ENCODE data around the gene HERC4. TPM values are rescaled to one million over a fixed set of nuclear protein-coding genes. Genes with fewer than 3 reads are reported as not detected.

Gene HERC4
- polyA plus RNA-seq, 1 donor from 2014 or later, result 45.6 TPM

DNA sequence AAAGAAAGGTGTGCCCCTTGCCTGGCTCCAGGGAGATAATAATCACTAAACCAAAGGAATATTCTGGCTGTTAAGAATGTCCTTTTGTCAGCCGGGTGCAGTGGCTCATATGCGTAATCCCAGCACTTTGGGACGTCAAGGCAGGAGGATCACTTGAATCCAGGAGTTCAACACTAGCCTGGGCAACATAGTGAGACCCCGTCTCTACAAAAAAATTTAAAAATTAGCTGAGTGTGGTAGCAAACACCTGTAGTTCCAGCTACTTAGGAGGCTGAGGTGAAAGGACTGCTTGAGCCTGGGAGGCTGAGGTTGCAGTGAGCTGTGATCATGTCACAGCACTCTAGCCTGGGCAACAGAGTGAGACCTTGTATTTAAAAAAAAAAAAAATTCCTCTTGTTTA lies 74.1 kb downstream of the HERC4 start:
- no peak overlapping the region for H3K27ac ChIP-seq (ENCODE audit: low read length)
- H3K27me3 ChIP-seq (ENCODE audit: insufficient read depth, low read depth, low read length), result no peaks in the 10 kb centered on the region
- H3K9me2 ChIP-seq (ENCODE audit: insufficient read depth, low read length), result no peaks in the 10 kb centered on the region
- H3K9me3 ChIP-seq (ENCODE audit: low read length), result no peaks in the 10 kb centered on the region
- H3K9ac ChIP-seq (ENCODE audit: low read length), result no peak overlapping the region
- TF ChIP-seq, protein P1, sequence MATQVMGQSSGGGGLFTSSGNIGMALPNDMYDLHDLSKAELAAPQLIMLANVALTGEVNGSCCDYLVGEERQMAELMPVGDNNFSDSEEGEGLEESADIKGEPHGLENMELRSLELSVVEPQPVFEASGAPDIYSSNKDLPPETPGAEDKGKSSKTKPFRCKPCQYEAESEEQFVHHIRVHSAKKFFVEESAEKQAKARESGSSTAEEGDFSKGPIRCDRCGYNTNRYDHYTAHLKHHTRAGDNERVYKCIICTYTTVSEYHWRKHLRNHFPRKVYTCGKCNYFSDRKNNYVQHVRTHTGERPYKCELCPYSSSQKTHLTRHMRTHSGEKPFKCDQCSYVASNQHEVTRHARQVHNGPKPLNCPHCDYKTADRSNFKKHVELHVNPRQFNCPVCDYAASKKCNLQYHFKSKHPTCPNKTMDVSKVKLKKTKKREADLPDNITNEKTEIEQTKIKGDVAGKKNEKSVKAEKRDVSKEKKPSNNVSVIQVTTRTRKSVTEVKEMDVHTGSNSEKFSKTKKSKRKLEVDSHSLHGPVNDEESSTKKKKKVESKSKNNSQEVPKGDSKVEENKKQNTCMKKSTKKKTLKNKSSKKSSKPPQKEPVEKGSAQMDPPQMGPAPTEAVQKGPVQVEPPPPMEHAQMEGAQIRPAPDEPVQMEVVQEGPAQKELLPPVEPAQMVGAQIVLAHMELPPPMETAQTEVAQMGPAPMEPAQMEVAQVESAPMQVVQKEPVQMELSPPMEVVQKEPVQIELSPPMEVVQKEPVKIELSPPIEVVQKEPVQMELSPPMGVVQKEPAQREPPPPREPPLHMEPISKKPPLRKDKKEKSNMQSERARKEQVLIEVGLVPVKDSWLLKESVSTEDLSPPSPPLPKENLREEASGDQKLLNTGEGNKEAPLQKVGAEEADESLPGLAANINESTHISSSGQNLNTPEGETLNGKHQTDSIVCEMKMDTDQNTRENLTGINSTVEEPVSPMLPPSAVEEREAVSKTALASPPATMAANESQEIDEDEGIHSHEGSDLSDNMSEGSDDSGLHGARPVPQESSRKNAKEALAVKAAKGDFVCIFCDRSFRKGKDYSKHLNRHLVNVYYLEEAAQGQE (IDR thresholded peaks at IDR 0.05; ENCODE audit: borderline replicate concordance), result no peak
- no peak for TF ChIP-seq EZH2 (IDR thresholded peaks at IDR 0.05; ENCODE audit: borderline replicate concordance, insufficient read depth, low read length, poor library complexity, severe bottlenecking)
- TF ChIP-seq TAF1 (IDR thresholded peaks at IDR 0.05; ENCODE audit: low read depth), result no peak
- H3K4me2 ChIP-seq (ENCODE audit: low read length), result no peak overlapping the region
- no peaks in the 10 kb centered on the region for H3F3A ChIP-seq (ENCODE audit: insufficient read depth, low read length, poor library complexity, severe bottlenecking)
- no peaks in the 10 kb centered on the region for H4K20me1 ChIP-seq (ENCODE audit: insufficient read depth)
- H3K36me3 ChIP-seq (ENCODE audit: insufficient read depth, low read length), result no peaks in the 10 kb centered on the region
- no peaks in the 10 kb centered on the region for H3K79me2 ChIP-seq (replicated peaks; ENCODE audit: insufficient read depth, low read length)
- no peak overlapping the region for H2AFZ ChIP-seq (ENCODE audit: low read depth, low read length)
- H3K4me3 ChIP-seq (ENCODE audit: low read length), result no peak overlapping the region

DNA sequence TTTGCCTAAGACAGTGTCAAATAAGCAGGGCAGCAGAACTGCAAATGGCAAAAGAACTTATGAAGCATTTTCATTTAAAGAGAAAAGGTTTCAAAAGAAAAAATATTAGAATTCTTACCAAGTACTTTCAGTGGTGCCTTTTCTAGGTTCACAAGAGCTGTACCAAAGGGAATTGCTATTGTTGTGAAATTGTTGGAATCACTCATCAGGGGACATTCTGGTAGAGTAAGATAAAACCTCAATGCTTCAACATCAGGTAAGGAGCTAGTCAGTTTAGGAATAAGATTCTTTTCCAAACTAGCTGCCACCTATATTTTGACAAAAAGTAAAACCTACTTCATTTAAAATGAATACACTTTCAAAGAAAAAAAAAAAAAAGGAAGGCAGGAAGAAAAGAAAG lies 85.0 kb downstream of the HERC4 start:
- Histone ChIP-seq H3K9me2 (ENCODE audit: insufficient read depth, low read length) (no peaks in the 10 kb centered on the region), H3K9me3 (ENCODE audit: low read length) (no peaks in the 10 kb centered on the region), H3K79me2 (replicated peaks; ENCODE audit: insufficient read depth, low read length) (no peaks in the 10 kb centered on the region), H3K4me2 (ENCODE audit: low read length) (no peak overlapping the region), H3K27me3 (ENCODE audit: insufficient read depth, low read depth, low read length) (no peaks in the 10 kb centered on the region), H3K27ac (ENCODE audit: low read length) (no peak overlapping the region), H4K20me1 (ENCODE audit: insufficient read depth) (no peaks in the 10 kb centered on the region), H3K4me3 (ENCODE audit: low read length) (no peak overlapping the region), H3K9ac (ENCODE audit: low read length) (no peak overlapping the region), H3F3A (ENCODE audit: insufficient read depth, low read length, poor library complexity, severe bottlenecking) (no peaks in the 10 kb centered on the region), H2AFZ (ENCODE audit: low read depth, low read length) (no peak overlapping the region), H3K36me3 (ENCODE audit: insufficient read depth, low read length) (no peaks in the 10 kb centered on the region)
- TF ChIP-seq TAF1 (IDR thresholded peaks at IDR 0.05; ENCODE audit: low read depth), result no peak
- no peak for TF ChIP-seq EP300 (conservative IDR thresholded peaks at IDR 0.05; ENCODE audit: poor library complexity, severe bottlenecking)
- TF ChIP-seq, protein P2, sequence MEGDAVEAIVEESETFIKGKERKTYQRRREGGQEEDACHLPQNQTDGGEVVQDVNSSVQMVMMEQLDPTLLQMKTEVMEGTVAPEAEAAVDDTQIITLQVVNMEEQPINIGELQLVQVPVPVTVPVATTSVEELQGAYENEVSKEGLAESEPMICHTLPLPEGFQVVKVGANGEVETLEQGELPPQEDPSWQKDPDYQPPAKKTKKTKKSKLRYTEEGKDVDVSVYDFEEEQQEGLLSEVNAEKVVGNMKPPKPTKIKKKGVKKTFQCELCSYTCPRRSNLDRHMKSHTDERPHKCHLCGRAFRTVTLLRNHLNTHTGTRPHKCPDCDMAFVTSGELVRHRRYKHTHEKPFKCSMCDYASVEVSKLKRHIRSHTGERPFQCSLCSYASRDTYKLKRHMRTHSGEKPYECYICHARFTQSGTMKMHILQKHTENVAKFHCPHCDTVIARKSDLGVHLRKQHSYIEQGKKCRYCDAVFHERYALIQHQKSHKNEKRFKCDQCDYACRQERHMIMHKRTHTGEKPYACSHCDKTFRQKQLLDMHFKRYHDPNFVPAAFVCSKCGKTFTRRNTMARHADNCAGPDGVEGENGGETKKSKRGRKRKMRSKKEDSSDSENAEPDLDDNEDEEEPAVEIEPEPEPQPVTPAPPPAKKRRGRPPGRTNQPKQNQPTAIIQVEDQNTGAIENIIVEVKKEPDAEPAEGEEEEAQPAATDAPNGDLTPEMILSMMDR (IDR thresholded peaks at IDR 0.05; ENCODE audit: poor library complexity, severe bottlenecking), result no peak
- TF ChIP-seq, protein P1 (IDR thresholded peaks at IDR 0.05; ENCODE audit: borderline replicate concordance), result no peak
- no peak for TF ChIP-seq RAD21 (conservative IDR thresholded peaks at IDR 0.05)
- no peak for TF ChIP-seq EZH2 (IDR thresholded peaks at IDR 0.05; ENCODE audit: borderline replicate concordance, insufficient read depth, low read length, poor library complexity, severe bottlenecking)
- TF ChIP-seq MXI1 (conservative IDR thresholded peaks at IDR 0.05; ENCODE audit: poor library complexity, severe bottlenecking), result no peak
- no peak for TF ChIP-seq POLR2AphosphoS5 (IDR thresholded peaks at IDR 0.05)
- TF ChIP-seq SMC3 (conservative IDR thresholded peaks at IDR 0.05; ENCODE audit: poor library complexity), result no peak
